ENCODE measurements around the gene BDH2.

Gene BDH2

GRCh38 chr4:103073792-103074438, 25.7 kb downstream of the BDH2 start:
- H3K27ac Mint-ChIP-seq = no peak overlapping the region
- H3K36me3 Mint-ChIP-seq (ENCODE audit: low read depth) = peaks cover 61% of the 10 kb centered on the region
- H3K4me1 Mint-ChIP-seq (ENCODE audit: low read depth) = peaks cover 50% of the 10 kb centered on the region
- H3K9me3 Mint-ChIP-seq = no peaks in the 10 kb centered on the region
- no peaks in the 10 kb centered on the region for H3K27me3 Mint-ChIP-seq
- H3K4me3 Mint-ChIP-seq = peak overlapping the region; percentile 97
- DNase-seq = no peak

DNA sequence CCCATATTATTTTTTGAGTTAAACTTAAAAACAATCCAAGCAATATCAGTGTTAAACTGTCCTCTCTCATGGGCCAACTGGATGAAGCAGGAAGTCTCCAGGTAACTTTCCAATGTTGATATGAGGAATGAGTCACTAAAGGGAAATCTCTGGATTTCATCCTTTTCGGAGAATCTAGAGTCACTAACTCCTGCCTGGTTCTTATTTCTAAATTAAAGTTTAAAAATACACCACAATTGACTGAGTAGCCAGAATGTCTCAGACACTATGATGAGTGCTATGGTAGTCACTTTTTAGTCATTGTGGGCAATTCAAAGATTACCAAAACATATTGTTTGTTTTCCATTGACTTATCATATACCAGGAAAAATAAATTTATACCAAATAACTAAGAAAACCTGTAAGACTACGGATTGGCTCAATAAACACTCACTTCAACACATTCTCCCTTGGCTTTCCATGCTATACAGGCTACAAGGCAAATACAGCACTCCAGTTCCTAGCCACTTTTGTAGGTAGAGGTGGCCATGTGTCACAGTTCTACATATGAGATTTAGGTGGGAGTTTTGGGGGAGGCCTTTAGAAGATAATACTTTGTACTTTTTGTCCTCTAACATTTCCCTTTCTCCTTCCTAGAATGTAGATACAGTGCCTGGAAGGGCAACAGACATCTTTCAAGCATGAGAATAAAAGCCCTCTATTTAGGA, 31.6 kb downstream of the BDH2 start:
- Mint-ChIP-seq H3K27me3 (no peaks in the 10 kb centered on the region), H3K36me3 (ENCODE audit: low read depth) (peaks cover 80% of the 10 kb centered on the region), H3K4me3 (no peak overlapping the region), H3K27ac (peak overlapping the region; percentile 56), H3K9me3 (no peaks in the 10 kb centered on the region), H3K4me1 (ENCODE audit: low read depth) (peaks cover 29% of the 10 kb centered on the region)
- no peak for DNase-seq

DNA sequence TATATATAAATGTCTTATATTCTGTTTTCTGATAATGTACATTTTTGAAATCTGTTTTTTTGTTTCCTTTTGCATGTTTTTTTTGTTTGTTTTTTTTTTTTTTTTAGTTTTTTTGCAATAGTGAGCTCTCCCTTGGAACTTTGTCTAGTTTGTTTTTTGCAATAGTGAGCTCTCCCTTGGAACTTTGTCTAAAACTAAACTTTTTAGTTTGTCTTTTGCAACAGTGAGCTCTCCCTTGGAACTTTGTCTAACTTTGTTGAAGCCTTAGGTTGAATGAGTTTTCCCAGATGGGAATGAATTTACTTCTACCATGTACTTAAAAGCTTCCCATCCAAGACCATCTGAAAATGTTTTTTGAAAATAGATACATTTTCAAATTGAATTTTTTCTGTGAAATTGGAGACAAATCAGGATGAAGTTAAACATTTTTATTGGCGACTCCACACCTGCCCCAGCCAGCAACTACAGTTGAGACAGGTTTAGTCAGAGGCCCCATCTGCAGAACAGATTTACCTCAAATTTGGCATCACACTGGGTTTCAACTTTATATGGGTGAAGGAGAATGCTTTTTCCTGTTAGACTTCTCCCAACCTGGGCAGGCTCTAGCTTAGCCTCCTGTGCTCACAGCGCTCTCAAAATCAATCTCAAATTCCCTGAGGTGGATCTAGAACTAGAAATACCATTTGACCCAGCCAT, 39.0 kb downstream of the BDH2 start:
- Mint-ChIP-seq H3K9me3 (peaks cover 3% of the 10 kb centered on the region), H3K4me1 (ENCODE audit: low read depth) (no peaks in the 10 kb centered on the region), H3K36me3 (ENCODE audit: low read depth) (peaks cover 77% of the 10 kb centered on the region), H3K27ac (no peak overlapping the region), H3K27me3 (no peaks in the 10 kb centered on the region), H3K4me3 (no peak overlapping the region)
- no peak for DNase-seq

DNA sequence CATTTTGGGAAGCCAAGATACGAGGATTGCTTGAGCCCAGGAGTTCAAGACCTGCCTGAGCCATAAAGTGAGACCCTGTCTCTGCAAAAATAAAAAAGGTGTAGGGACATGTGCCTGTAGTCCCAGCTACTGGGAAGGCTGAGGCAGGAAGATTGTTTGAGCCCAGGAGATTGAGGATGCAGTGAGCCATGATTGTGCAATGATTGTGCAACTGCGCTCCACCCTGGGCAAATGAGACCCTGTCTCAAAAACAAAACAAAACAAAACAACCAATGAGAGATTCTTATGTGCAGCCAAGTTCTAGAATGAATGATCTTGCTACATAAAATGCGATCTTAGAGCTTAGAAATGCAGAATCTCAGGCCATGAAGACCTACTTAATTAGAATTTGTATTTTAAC, 45.6 kb downstream of the BDH2 start:
- DNase-seq = no peak
- Mint-ChIP-seq H3K36me3 (ENCODE audit: low read depth) (peaks cover 53% of the 10 kb centered on the region), H3K9me3 (no peaks in the 10 kb centered on the region), H3K27me3 (no peaks in the 10 kb centered on the region), H3K4me1 (ENCODE audit: low read depth) (peaks cover 13% of the 10 kb centered on the region), H3K27ac (no peak overlapping the region), H3K4me3 (no peak overlapping the region)

- Mint-ChIP-seq H3K9me3 (no peaks in the 10 kb centered on the region), H3K36me3 (ENCODE audit: low read depth) (peaks cover 60% of the 10 kb centered on the region), H3K27ac (no peak overlapping the region), H3K4me3 (no peak overlapping the region), H3K27me3 (no peaks in the 10 kb centered on the region), H3K4me1 (ENCODE audit: low read depth) (peaks cover 13% of the 10 kb centered on the region)
- no peak for DNase-seq
Observed at GRCh38 chr4:103052779-103053178, 46.9 kb downstream of the BDH2 start.

DNA sequence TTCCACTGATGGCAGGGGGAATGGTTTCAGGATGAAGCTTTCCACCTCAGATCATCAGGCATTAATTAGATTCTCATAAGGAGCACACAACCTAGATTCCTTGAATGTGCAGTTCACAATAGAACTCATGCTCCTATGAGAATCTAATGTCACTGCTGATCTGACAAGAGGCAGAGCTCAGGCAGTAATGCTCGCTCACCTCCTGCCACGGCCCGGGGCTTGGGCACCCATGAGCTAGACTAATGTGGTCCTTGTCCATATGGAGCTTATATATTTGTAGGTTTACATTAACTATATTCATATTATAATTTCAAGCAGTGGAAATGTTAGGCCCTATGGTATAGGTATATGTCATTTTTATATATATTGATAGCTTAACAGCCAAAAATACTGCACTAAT, 47.5 kb downstream of the BDH2 start:
- DNase-seq = no peak
- Mint-ChIP-seq H3K4me3 (no peak overlapping the region), H3K27ac (no peak overlapping the region), H3K27me3 (no peaks in the 10 kb centered on the region), H3K36me3 (ENCODE audit: low read depth) (peaks cover 58% of the 10 kb centered on the region), H3K4me1 (ENCODE audit: low read depth) (peaks cover 13% of the 10 kb centered on the region), H3K9me3 (no peaks in the 10 kb centered on the region)

GRCh38 chr4:103050736-103051436, 48.7 kb downstream of the BDH2 start:
- Mint-ChIP-seq H3K27ac (peak overlapping the region; percentile 70), H3K27me3 (no peaks in the 10 kb centered on the region), H3K4me1 (ENCODE audit: low read depth) (peaks cover 15% of the 10 kb centered on the region), H3K36me3 (ENCODE audit: low read depth) (peaks cover 60% of the 10 kb centered on the region), H3K9me3 (no peaks in the 10 kb centered on the region), H3K4me3 (no peak overlapping the region)
- DNase-seq = no peak

DNA sequence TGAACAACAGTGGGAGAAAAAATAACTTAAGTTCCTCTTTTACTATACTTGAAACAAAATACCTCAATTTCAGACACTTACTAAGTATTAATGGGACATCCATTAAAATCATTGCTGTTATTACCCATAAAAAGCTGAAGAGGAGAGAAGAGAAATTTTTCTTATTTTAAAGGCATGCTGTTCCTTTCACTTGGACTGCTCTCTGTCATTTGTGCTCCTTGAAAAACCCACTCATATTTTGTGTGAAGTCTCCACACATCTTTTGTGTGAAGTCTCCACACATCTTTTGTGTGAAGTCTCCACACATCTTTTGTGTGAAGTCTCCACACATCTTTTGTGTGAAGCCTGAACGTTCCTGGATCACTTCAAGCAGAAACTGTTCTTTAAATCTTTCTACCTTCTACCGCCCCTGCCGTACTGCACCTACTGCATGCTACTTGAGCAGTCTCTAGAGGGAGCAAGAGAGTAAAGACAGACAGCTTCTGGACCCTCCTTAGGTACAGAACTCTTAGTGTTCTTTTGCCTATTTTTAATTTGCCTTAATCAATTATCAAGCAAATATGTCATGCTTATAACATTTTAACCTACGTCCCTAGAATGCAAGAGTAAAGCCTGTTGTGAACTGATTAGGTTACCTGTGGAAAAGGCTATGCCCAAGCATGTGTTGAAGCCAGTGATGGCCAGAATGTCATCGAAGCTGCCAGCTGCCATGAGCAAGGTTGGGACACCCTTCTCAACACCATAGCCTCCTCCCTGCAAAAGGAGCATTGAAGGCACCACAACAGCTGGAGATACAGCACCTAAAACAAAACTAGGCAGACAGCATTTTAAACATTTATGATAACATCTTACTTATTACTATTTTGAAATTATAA, 53.0 kb downstream of the BDH2 start:
- Mint-ChIP-seq H3K4me1 (ENCODE audit: low read depth) (peaks cover 13% of the 10 kb centered on the region), H3K27ac (no peak overlapping the region), H3K4me3 (no peak overlapping the region), H3K36me3 (ENCODE audit: low read depth) (peaks cover 67% of the 10 kb centered on the region), H3K9me3 (no peaks in the 10 kb centered on the region), H3K27me3 (no peaks in the 10 kb centered on the region)
- DNase-seq = no peak

- Mint-ChIP-seq H3K4me3 (no peak overlapping the region), H3K27me3 (no peaks in the 10 kb centered on the region), H3K36me3 (ENCODE audit: low read depth) (peaks cover 74% of the 10 kb centered on the region)
Observed at GRCh38 chr4:103044183-103044582, 55.5 kb downstream of the BDH2 start.

DNA sequence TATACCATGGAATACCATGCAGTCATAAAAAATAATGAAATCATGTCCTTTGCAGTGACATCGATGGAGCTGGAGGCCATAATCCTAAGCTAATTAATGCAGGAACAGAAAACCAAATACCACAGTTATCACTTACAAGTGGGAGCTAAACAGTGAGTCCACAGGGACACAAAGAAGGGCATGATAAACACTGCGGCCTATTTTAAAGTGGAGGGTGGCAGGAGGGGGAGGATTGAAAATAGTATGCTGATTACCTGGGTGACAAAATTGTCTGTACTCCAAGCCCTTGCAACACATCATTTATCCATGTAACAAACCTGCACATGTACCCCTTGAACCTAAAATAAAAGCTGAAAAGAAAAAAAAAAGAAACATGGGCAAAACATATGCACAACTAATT, 63.5 kb downstream of the BDH2 start:
- Mint-ChIP-seq H3K27me3 (no peaks in the 10 kb centered on the region), H3K27ac (no peak overlapping the region), H3K36me3 (ENCODE audit: low read depth) (peaks cover 56% of the 10 kb centered on the region), H3K4me1 (ENCODE audit: low read depth) (no peaks in the 10 kb centered on the region), H3K4me3 (no peak overlapping the region), H3K9me3 (no peaks in the 10 kb centered on the region)
- no peak for DNase-seq

More at GRCh38 chr4:103044183-103044582, 55.5 kb downstream of the BDH2 start:
- no peak for DNase-seq
- no peaks in the 10 kb centered on the region for H3K9me3 Mint-ChIP-seq
- H3K4me1 Mint-ChIP-seq (ENCODE audit: low read depth) = peaks cover 2% of the 10 kb centered on the region
- no peak overlapping the region for H3K27ac Mint-ChIP-seq

GRCh38 chr4:103032574-103032973, 67.1 kb downstream of the BDH2 start:
- Mint-ChIP-seq H3K9me3 (no peaks in the 10 kb centered on the region), H3K27me3 (no peaks in the 10 kb centered on the region), H3K4me1 (ENCODE audit: low read depth) (no peaks in the 10 kb centered on the region), H3K27ac (no peak overlapping the region), H3K36me3 (ENCODE audit: low read depth) (peaks cover 61% of the 10 kb centered on the region), H3K4me3 (no peak overlapping the region)
- DNase-seq = no peak

DNA sequence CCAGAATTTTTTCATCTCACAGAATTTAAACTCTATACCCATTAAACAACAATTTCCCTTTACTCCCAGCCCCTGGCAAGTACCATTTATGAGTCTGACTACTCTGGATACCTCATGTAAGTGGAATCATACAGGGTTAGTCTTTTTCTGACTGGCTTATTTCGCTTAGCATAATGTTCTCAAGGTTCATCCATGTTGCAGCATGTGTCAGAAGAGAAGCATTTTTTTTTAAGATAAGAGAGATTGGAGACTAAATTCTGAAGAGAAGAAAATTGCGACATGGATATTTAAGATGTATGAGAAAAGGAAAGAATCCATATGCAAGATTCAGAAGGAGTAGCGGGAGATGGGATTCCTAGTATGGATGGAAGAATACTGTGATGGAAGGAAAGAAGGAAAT, 68.8 kb downstream of the BDH2 start:
- Mint-ChIP-seq H3K4me3 (no peak overlapping the region), H3K27me3 (no peaks in the 10 kb centered on the region), H3K27ac (no peak overlapping the region), H3K36me3 (ENCODE audit: low read depth) (peaks cover 52% of the 10 kb centered on the region), H3K9me3 (no peaks in the 10 kb centered on the region), H3K4me1 (ENCODE audit: low read depth) (peaks cover 6% of the 10 kb centered on the region)
- DNase-seq = no peak

DNA sequence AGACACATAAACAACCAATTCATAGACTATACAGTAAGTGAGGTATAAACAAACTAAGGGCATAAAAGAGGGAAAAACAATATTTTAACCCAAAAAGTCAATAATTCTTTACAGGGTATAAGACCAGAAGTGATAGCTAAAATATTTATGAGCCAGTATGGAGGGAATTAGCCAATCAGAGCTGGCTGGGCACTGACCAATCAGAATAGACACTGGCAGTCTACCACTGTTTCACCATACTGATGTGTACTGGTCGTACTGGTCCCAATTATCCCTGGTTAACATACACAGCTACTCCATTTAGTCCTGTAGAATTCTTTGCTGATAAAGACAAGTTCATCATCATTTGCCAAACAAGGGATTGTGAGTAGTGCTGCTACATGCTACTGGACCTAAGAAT, 70.3 kb downstream of the BDH2 start:
- Mint-ChIP-seq H3K9me3 (no peaks in the 10 kb centered on the region), H3K36me3 (ENCODE audit: low read depth) (peaks cover 53% of the 10 kb centered on the region), H3K27ac (no peak overlapping the region), H3K27me3 (no peaks in the 10 kb centered on the region), H3K4me1 (ENCODE audit: low read depth) (peaks cover 9% of the 10 kb centered on the region), H3K4me3 (no peak overlapping the region)
- no peak for DNase-seq

All from activated T-cell treated with anti-CD3 and anti-CD28 coated beads, Interleukin-2, amount 50 U/mL, for 24 hours (primary cell).